Smooth muscle cell (in vitro differentiated cells): Measurements from ENCODE around the gene HS2ST1. TPM values are rescaled to one million over a fixed set of nuclear protein-coding genes. Genes with fewer than 3 reads are reported as not detected.

ENCODE experiments used
- DNase-seq: peaks from one replicate; lab custom pipeline; 2025; ENCODE audit not compliant: unreplicated experiment; lab: John Stamatoyannopoulos, UW
- H2AFZ ChIP-seq: fragments of 200-600 bp; sonication (generic); 2 replicates; pipeline ENCODE4 v1.6.0; 2016; ENCODE audit warnings: antibody characterized with exemption, low read depth, mild to moderate bottlenecking
- H3F3A ChIP-seq: fragments of 200-600 bp; sonication (generic); 2 replicates; pipeline ENCODE4 v1.6.0; 2017; ENCODE audit warnings: antibody characterized with exemption, low read depth
- H3K27ac ChIP-seq: fragments of 200-600 bp; sonication (generic); 2 replicates; pipeline ENCODE4 v1.5.1; 2016; ENCODE audit warnings: low read depth, mild to moderate bottlenecking
- H3K27me3 ChIP-seq: fragments of 200-600 bp; sonication (generic); 2 replicates; pipeline ENCODE4 v1.6.1; 2016; ENCODE audit warnings: low read depth, mild to moderate bottlenecking
- H3K36me3 ChIP-seq: fragments of 200-600 bp; sonication (generic); 2 replicates; pipeline ENCODE4 v1.5.1; 2016; ENCODE audit warnings: low read depth
- H3K4me1 ChIP-seq: fragments of 200-600 bp; sonication (generic); 2 replicates; pipeline ENCODE4 v1.5.1; 2016; ENCODE audit warnings: low read depth
- H3K4me2 ChIP-seq: fragments of 200-600 bp; sonication (generic); 2 replicates; pipeline ENCODE4 v1.6.0; 2016; ENCODE audit warnings: mild to moderate bottlenecking
- H3K4me3 ChIP-seq: fragments of 200-600 bp; sonication (generic); 2 replicates; pipeline ENCODE4 v1.5.1; 2016; ENCODE audit warnings: mild to moderate bottlenecking
- H3K79me2 ChIP-seq: fragments of 200-600 bp; sonication (generic); 2 replicates; pipeline ENCODE4 v1.6.0; 2016; ENCODE audit warnings: low read depth, mild to moderate bottlenecking
- H3K9ac ChIP-seq: fragments of 200-600 bp; sonication (generic); 2 replicates; pipeline ENCODE4 v1.6.0; 2016; ENCODE audit warnings: low read depth
- H3K9me3 ChIP-seq: fragments of 200-600 bp; sonication (generic); replicated peaks from 2 replicates; pipeline ENCODE4 v1.5.1; 2016; ENCODE audit warnings: low read depth
- H4K20me1 ChIP-seq: fragments of 200-600 bp; sonication (generic); 2 replicates; pipeline ENCODE4 v1.6.0; 2016; ENCODE audit warnings: low read depth
- CTCF ChIP-seq: fragments of 200-600 bp; sonication (generic); IDR thresholded peaks from 2 replicates; pipeline ENCODE4 v1.5.1; 2017; ENCODE audit warnings: borderline replicate concordance, mild to moderate bottlenecking, antibody characterized with exemption; ENCODE audit not compliant: insufficient read depth, poor library complexity, severe bottlenecking
- WGBS: methylation state at CpG from one replicate; pipeline ENCODE4 v1.1.7; 2016; ENCODE audit warnings: low lambda C conversion rate; 5-methylcytosine and 5-hydroxymethylcytosine counted together
- polyA plus RNA-seq: library from polyadenylated mRNA; unstranded; fragments of >200 nt; fragmentation: Nextera tagmentation; extraction: Ambion mirVana; gene quantifications from 2 replicates; pipeline ENCODE4 v1.2.1, GENCODE V29; 2016
- total RNA-seq: library from RNA; depleted of rRNA; stranded (reverse); fragments of >200 nt; gene quantifications from 2 replicates; pipeline ENCODE4 v1.2.3, GENCODE V29; 2014

HS2ST1 gene
- total and polyA plus RNA-seq, 2 experiments from 2014 or later, result 14.6 to 35.6 TPM

GRCh38 chr1:87039096-87039495 lies 124.7 kb downstream of the HS2ST1 start:
- Histone ChIP-seq H3F3A (no peaks in the 10 kb centered on the region), H3K4me3 (no peak overlapping the region), H3K4me2 (no peak overlapping the region), H3K27ac (no peak overlapping the region), H2AFZ (no peak overlapping the region), H3K9me3 (no peaks in the 10 kb centered on the region), H3K27me3 (no peaks in the 10 kb centered on the region), H4K20me1 (peaks cover 20% of the 10 kb centered on the region), H3K9ac (no peak overlapping the region), H3K4me1 (no peaks in the 10 kb centered on the region), H3K79me2 (peaks cover 17% of the 10 kb centered on the region), H3K36me3 (no peaks in the 10 kb centered on the region)
- 98% methylated on average over 3 of the region's 3 CpGs for WGBS
- TF ChIP-seq CTCF, result no peak
- no peak for DNase-seq

DNA sequence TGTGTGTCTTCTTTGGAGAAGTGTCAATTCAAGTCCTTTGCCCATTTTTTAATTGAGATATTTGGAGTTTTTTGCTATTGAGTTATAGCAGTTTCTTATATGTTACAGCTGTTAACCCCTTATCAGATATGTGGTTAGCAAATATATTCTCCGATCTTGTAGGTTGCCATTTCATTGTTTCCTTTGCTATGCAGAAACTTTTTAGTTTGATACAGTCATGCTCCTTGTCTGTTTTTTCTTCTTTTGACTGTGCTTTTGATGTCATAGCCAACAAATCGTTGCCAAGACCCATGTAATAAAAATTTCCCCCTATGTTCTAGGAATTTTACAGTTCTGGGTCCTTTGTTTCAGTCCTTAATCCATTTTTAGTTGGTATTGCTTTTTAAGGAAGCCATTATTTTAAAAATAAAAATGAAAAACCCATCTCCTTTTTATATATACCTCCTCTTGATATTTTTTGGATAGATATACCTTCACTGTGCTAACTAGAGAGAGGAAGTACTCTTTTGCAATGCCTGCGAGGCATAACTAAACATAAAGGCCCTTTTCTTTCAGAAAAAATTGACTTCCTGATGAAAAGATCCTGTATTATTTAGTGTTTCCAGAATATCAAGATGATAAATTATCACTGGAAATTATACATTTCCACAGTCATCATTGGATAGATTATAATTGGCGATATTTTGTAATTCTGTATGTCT lies 127.8 kb downstream of the HS2ST1 start:
- H3K4me3 ChIP-seq, result no peak overlapping the region
- peaks cover 5% of the 10 kb centered on the region for H3K36me3 ChIP-seq
- no peaks in the 10 kb centered on the region for H3F3A ChIP-seq
- no peak overlapping the region for H3K27ac ChIP-seq
- H3K4me2 ChIP-seq, result no peak overlapping the region
- peaks cover 5% of the 10 kb centered on the region for H4K20me1 ChIP-seq
- TF ChIP-seq CTCF, result no peak
- no peaks in the 10 kb centered on the region for H3K27me3 ChIP-seq
- H3K9ac ChIP-seq, result no peak overlapping the region
- no peaks in the 10 kb centered on the region for H3K9me3 ChIP-seq
- WGBS, result 96% methylated on average over 4 of the region's 4 CpGs
- peaks cover 12% of the 10 kb centered on the region for H3K79me2 ChIP-seq
- no peaks in the 10 kb centered on the region for H3K4me1 ChIP-seq
- no peak for DNase-seq
- no peak overlapping the region for H2AFZ ChIP-seq

GRCh38 chr1:87044424-87044823 lies 130.0 kb downstream of the HS2ST1 start:
- H4K20me1 ChIP-seq, result peaks cover 5% of the 10 kb centered on the region
- H3K4me1 ChIP-seq, result no peaks in the 10 kb centered on the region
- H3K9me3 ChIP-seq, result no peaks in the 10 kb centered on the region
- H3F3A ChIP-seq, result no peaks in the 10 kb centered on the region
- TF ChIP-seq CTCF, result no peak
- H3K36me3 ChIP-seq, result peaks cover 10% of the 10 kb centered on the region
- H3K27me3 ChIP-seq, result no peaks in the 10 kb centered on the region
- H3K4me3 ChIP-seq, result no peak overlapping the region
- H2AFZ ChIP-seq, result no peak overlapping the region
- DNase-seq, result no peak
- H3K9ac ChIP-seq, result no peak overlapping the region
- H3K27ac ChIP-seq, result no peak overlapping the region
- H3K4me2 ChIP-seq, result no peak overlapping the region
- H3K79me2 ChIP-seq, result peaks cover 27% of the 10 kb centered on the region

DNA sequence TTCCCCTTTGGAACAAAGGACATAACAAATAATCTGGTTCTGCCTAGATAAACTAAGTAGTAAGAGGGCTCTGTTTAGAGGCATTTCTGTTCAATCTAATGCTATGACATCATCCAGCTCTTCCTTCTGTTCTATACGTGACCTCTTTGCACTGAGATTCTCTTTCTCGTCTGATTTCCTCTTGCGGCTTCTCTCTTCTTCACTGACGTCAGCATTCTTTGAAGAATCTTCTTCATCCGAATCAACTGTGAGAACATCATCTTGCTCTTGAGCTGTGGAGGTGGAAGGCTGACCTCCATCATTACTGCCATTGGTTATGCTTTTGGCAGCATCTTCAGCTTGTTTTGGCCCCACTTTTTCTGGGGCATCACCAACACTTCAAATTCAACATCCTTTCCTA lies 130.4 kb downstream of the HS2ST1 start:
- Histone ChIP-seq H3K4me1 (no peaks in the 10 kb centered on the region), H3K27me3 (no peaks in the 10 kb centered on the region), H2AFZ (no peak overlapping the region), H3K79me2 (peaks cover 31% of the 10 kb centered on the region), H4K20me1 (peaks cover 5% of the 10 kb centered on the region), H3K9me3 (no peaks in the 10 kb centered on the region), H3K4me3 (no peak overlapping the region), H3K27ac (no peak overlapping the region), H3K4me2 (no peak overlapping the region), H3K9ac (no peak overlapping the region), H3K36me3 (peaks cover 10% of the 10 kb centered on the region), H3F3A (no peaks in the 10 kb centered on the region)
- TF ChIP-seq CTCF, result no peak
- 75% methylated on average over 5 of the region's 5 CpGs for WGBS
- DNase-seq, result no peak
